ENCODE data around the gene KANK2.

GRCh38 chr19:11142528-11143171 is 54.7 kb downstream of the KANK2 start:
- TF ChIP-seq CTCF (IDR thresholded peaks at IDR 0.05; ENCODE audit: low read depth, low read length, poor library complexity, severe bottlenecking) (no peak), EZH2phosphoT487 (IDR thresholded peaks at IDR 0.05; ENCODE audit: borderline replicate concordance, low read length) (no peak)
